ENCODE measurements around the gene TGFBI.

GRCh38 chr5:136103118-136103517 lies 74.3 kb downstream of the TGFBI start:
- no peak for TF ChIP-seq CTCF (IDR thresholded peaks at IDR 0.05)
- no peak for TF ChIP-seq POLR2A (IDR thresholded peaks at IDR 0.05)

Data from adrenal gland (tissue), 5 donors.